OCI-LY7 (cell line): ENCODE results near the gene THSD7B. TPM values are rescaled to one million over a fixed set of nuclear protein-coding genes. Genes with fewer than 3 reads are reported as not detected.

Experiments
- BruUV-seq: library from RNA; stranded (reverse); fragments of 400-500 nt; replicated peaks from 2 replicates; lab custom pipeline; 2021; lab: Mats Ljungman, UMichigan
- CTCF ChIA-PET: fragments of 300-600 bp; sonication (Branson Sonifier 250); formaldehyde crosslinking; loops from one replicate; lab custom pipeline; 2022; ENCODE audit warnings: antibody characterized with exemption; ENCODE audit not compliant: unreplicated experiment; lab: Charles Lee
- POLR2A ChIA-PET: fragments of 300-600 bp; sonication (Branson Sonifier 250); formaldehyde crosslinking; loops from one replicate; lab custom pipeline; 2022; ENCODE audit warnings: antibody characterized with exemption; lab: Charles Lee
- DNase-seq: peaks from one replicate; pipeline ENCODE4 v3.0.0-alpha.2; 2015; ENCODE audit warnings: low spot score
- H2AFZ ChIP-seq: fragments of 200-600 bp; sonication (generic), shearing (Covaris generic); 2 replicates; pipeline ENCODE4 v1.6.1; 2014; ENCODE audit warnings: mild to moderate bottlenecking, antibody characterized with exemption, low read length, moderate library complexity
- H3K27ac ChIP-seq: fragments of 200-600 bp; sonication (generic); 2 replicates; pipeline ENCODE4 v1.5.1; 2014; ENCODE audit warnings: mixed run types, low read depth, mild to moderate bottlenecking, moderate library complexity, low read length, inconsistent platforms; ENCODE audit not compliant: poor library complexity, severe bottlenecking
- H3K36me3 ChIP-seq: fragments of 200-600 bp; sonication (generic); 2 replicates; pipeline ENCODE4 v1.6.1; 2014; ENCODE audit warnings: mild to moderate bottlenecking, antibody characterized with exemption, low read length, moderate library complexity, mixed read lengths; ENCODE audit not compliant: insufficient read depth
- H3K4me1 ChIP-seq: fragments of 200-600 bp; sonication (generic); 2 replicates; pipeline ENCODE4 v1.5.1; 2014; ENCODE audit warnings: mild to moderate bottlenecking, low read length; ENCODE audit not compliant: insufficient read depth, poor library complexity, severe bottlenecking
- H3K4me2 ChIP-seq: fragments of 200-600 bp; sonication (generic); 2 replicates; pipeline ENCODE4 v1.6.1; 2014; ENCODE audit warnings: mild to moderate bottlenecking, low read length
- H3K4me3 ChIP-seq: fragments of 200-600 bp; sonication (generic); 2 replicates; pipeline ENCODE4 v1.5.1; 2014; ENCODE audit warnings: mild to moderate bottlenecking, low read depth, low read length; ENCODE audit not compliant: poor library complexity, severe bottlenecking
- H3K79me2 ChIP-seq: fragments of 200-600 bp; sonication (generic); 2 replicates; pipeline ENCODE4 v1.6.1; 2016; ENCODE audit warnings: low read depth, mild to moderate bottlenecking, low read length, moderate library complexity, mixed read lengths; ENCODE audit not compliant: insufficient read depth
- H3K9me2 ChIP-seq: fragments of 200-600 bp; sonication (generic); 2 replicates; pipeline ENCODE4 v1.6.1; 2016; ENCODE audit warnings: mild to moderate bottlenecking, low read length, mixed read lengths; ENCODE audit not compliant: insufficient read depth
- H3K9me3 ChIP-seq: fragments of 200-600 bp; sonication (generic); 2 replicates; pipeline ENCODE4 v1.6.1; 2014; ENCODE audit warnings: mild to moderate bottlenecking, mixed run types, low read length, mixed read lengths
- H4K20me1 ChIP-seq: fragments of 200-600 bp; sonication (generic); 2 replicates; pipeline ENCODE4 v1.6.1; 2014; ENCODE audit warnings: mild to moderate bottlenecking, antibody characterized with exemption, low read length, moderate library complexity, mixed read lengths; ENCODE audit not compliant: insufficient read depth
- EZH2phosphoT487 ChIP-seq: fragments of 200-600 bp; sonication (generic); IDR thresholded peaks from 2 replicates; pipeline ENCODE4 v1.6.1; 2018; ENCODE audit warnings: low read depth, borderline replicate concordance, mild to moderate bottlenecking, mixed run types, antibody characterized with exemption, low read length, moderate library complexity, mixed read lengths
- intact Hi-C: fragments of 100-400 bp; cut with micrococcal nuclease; formaldehyde crosslinking; loops from one replicate; pipeline ENCODE4 v1.10.0; 2022; ENCODE audit not compliant: unreplicated experiment
- total RNA-seq, 2 experiments: library from RNA; depleted of rRNA in 1 of 2; stranded (reverse); fragments of >200 nt in 1 of 2; shearing (Covaris generic) in 1 of 2; gene quantifications; 2 replicates each; pipeline ENCODE4 v1.2.3, GENCODE V29; 2014 to 2022
- TF ChIP-seq, protein P1 (sequence below): fragments of 200-600 bp; sonication (generic); conservative IDR thresholded peaks from 2 replicates; pipeline ENCODE4 v1.5.1; 2014; ENCODE audit warnings: mild to moderate bottlenecking, antibody characterized with exemption, low read length, moderate library complexity, mixed read lengths

Gene THSD7B
- total RNA-seq, 2 experiments from 2014 or later, result 1.8 TPM

DNA sequence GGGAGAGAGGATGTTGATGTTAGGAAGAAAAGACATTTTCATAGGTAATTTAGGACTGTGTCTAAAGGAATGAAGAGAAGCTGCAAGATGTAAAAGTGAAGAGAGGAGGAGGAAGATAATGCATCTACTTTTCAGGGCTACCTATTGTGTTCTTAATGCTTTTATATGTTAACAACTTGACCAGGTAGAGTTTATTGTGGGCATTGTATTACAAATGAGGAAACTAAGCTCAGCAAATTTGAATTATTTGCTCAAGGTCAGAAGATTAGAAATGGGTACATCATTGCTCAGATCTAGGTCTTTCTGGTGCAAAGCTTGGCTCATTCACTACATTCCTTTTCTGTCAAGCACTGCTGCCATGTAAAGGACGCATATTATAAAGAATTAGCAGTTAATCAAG lies 441.7 kb downstream of the THSD7B start:
- DNase-seq, result no peak
- Histone ChIP-seq H3K9me2 (no peaks in the 10 kb centered on the region), H3K79me2 (no peaks in the 10 kb centered on the region), H3K9me3 (no peaks in the 10 kb centered on the region), H3K4me1 (peaks cover 25% of the 10 kb centered on the region), H3K4me2 (no peak overlapping the region), H3K4me3 (no peak overlapping the region), H4K20me1 (no peaks in the 10 kb centered on the region), H3K36me3 (no peaks in the 10 kb centered on the region), H2AFZ (no peak overlapping the region), H3K27ac (no peak overlapping the region)
- no TSS peak for BruUV-seq
- no peak for TF ChIP-seq EZH2phosphoT487
- TF ChIP-seq, protein P1, sequence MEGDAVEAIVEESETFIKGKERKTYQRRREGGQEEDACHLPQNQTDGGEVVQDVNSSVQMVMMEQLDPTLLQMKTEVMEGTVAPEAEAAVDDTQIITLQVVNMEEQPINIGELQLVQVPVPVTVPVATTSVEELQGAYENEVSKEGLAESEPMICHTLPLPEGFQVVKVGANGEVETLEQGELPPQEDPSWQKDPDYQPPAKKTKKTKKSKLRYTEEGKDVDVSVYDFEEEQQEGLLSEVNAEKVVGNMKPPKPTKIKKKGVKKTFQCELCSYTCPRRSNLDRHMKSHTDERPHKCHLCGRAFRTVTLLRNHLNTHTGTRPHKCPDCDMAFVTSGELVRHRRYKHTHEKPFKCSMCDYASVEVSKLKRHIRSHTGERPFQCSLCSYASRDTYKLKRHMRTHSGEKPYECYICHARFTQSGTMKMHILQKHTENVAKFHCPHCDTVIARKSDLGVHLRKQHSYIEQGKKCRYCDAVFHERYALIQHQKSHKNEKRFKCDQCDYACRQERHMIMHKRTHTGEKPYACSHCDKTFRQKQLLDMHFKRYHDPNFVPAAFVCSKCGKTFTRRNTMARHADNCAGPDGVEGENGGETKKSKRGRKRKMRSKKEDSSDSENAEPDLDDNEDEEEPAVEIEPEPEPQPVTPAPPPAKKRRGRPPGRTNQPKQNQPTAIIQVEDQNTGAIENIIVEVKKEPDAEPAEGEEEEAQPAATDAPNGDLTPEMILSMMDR, result no peak
- CTCF ChIA-PET, result interaction anchor here (0.6 kb wide), 1 partner anchor 16 kb away, joined by 3 read pairs; no protein-coding TSS in a partner anchor
- intact Hi-C loops, result loop anchor here (5.0 to 10.0 kb wide), 2 partner anchors 265 to 812 kb away; no protein-coding TSS in a partner anchor
- POLR2A ChIA-PET, result interaction anchor here (0.6 to 3.4 kb wide), 8 partner anchors 10 to 1314 kb away, joined by 3 to 19 read pairs (median 6); no protein-coding TSS in a partner anchor

DNA sequence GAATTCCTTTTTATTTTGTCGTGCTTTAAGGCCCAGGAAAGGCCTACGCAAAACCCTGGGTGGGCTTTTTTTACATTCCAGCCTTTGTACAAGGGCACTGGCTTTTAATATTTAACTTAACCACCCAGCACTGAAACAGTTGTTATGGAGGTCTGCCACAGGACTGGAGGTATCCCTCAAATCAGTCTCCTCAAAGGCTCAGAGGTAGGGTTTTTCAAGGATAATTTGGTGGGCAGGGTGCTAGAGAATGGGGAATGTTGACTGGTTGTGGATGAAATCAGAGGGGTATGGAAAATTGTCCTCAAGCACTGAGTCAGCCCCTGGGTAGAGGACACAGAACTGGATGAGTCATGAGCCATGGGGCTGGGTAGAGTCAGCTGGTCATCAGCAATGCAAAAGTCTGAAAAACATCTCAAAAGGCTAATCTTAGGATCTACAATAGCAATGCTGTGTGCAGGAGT lies 443.1 kb downstream of the THSD7B start:
- no peaks in the 10 kb centered on the region for H3K79me2 ChIP-seq
- H3K36me3 ChIP-seq, result no peaks in the 10 kb centered on the region
- DNase-seq, result no peak
- H4K20me1 ChIP-seq, result no peaks in the 10 kb centered on the region
- intact Hi-C loops, result loop anchor here (5.0 to 10.0 kb wide), 2 partner anchors 264 to 814 kb away; no protein-coding TSS in a partner anchor
- H3K4me1 ChIP-seq, result peaks cover 25% of the 10 kb centered on the region
- CTCF ChIA-PET, result no interaction called here
- no TSS peak for BruUV-seq
- no peak overlapping the region for H3K4me3 ChIP-seq
- H3K9me2 ChIP-seq, result no peaks in the 10 kb centered on the region
- TF ChIP-seq, protein P1, result no peak
- TF ChIP-seq EZH2phosphoT487, result no peak
- H3K9me3 ChIP-seq, result no peaks in the 10 kb centered on the region
- no peak overlapping the region for H3K27ac ChIP-seq
- H2AFZ ChIP-seq, result no peak overlapping the region
- POLR2A ChIA-PET, result interaction anchor here (0.6 to 1.4 kb wide), 2 partner anchors 16 to 1194 kb away, joined by 5 to 7 read pairs; no protein-coding TSS in a partner anchor
- no peak overlapping the region for H3K4me2 ChIP-seq

DNA sequence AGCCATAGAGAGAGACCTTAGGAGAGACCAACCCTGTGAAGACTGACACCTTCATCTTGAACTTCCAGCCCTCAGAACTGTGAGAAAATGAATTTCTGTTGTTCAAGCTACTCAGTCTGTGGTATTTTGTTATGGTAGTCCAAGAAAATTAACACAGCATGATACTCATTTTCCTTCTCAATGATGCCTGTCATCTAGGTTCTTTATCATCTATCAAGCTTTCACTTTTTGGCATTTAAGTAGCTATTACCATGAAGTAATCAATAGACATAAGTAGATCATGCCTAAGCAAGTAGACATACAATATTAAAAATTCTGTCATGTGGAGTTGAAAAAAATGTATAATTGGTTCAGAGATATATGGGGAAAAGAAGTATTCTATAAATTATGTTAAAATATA lies 444.7 kb downstream of the THSD7B start:
- no peaks in the 10 kb centered on the region for H4K20me1 ChIP-seq
- H3K9me3 ChIP-seq, result no peaks in the 10 kb centered on the region
- no peaks in the 10 kb centered on the region for H3K79me2 ChIP-seq
- ChIA-PET POLR2A (interaction anchor here (1.2 kb wide), 1 partner anchor 15 kb away, joined by 4 read pairs; no protein-coding TSS in a partner anchor), CTCF (no interaction called here)
- no peak overlapping the region for H3K27ac ChIP-seq
- no peaks in the 10 kb centered on the region for H3K36me3 ChIP-seq
- no peak overlapping the region for H3K4me2 ChIP-seq
- H3K4me1 ChIP-seq, result peaks cover 16% of the 10 kb centered on the region
- DNase-seq, result no peak
- BruUV-seq, result no TSS peak
- no peak overlapping the region for H3K4me3 ChIP-seq
- no peak overlapping the region for H2AFZ ChIP-seq
- no peaks in the 10 kb centered on the region for H3K9me2 ChIP-seq
- TF ChIP-seq, protein P1, result no peak
- TF ChIP-seq EZH2phosphoT487, result no peak
- intact Hi-C loops, result no loop called here
